Fibroblast of the aortic adventitia (primary cell): Measurements from ENCODE around the gene BAZ2B. TPM values are rescaled to one million over a fixed set of nuclear protein-coding genes. Genes with fewer than 3 reads are reported as not detected.

Experiments used
- DNase-seq: peaks from one replicate; pipeline ENCODE4 v3.0.0-alpha.2; 2010; ENCODE audit warnings: low read depth
- H3K4me3 ChIP-seq: 2 replicates; pipeline ENCODE4 v1.5.1; 2011; ENCODE audit warnings: low read depth, mild to moderate bottlenecking, control low read depth, low read length, moderate library complexity
- CTCF ChIP-seq: IDR thresholded peaks from 2 replicates; pipeline ENCODE4 v1.5.1; 2011; ENCODE audit warnings: mild to moderate bottlenecking, low read length, control low read depth, inconsistent platforms; ENCODE audit not compliant: insufficient read depth
- small RNA-seq: library from RNA; depleted of rRNA; stranded (forward); fragments of <200 nt; gene quantifications from one replicate; pipeline ENCODE3, GENCODE V24; 2012
- total RNA-seq: library from RNA; depleted of rRNA; stranded (reverse); fragments of >200 nt; gene quantifications from 2 replicates; pipeline ENCODE4 v1.2.3, GENCODE V29; 2012; ENCODE audit warnings: low replicate concordance

BAZ2B gene
- total RNA-seq, 1 donor, result 72.3 TPM

- no peak overlapping the region for H3K4me3 ChIP-seq
- no peak for TF ChIP-seq CTCF
- DNase-seq, result no peak
Observed at GRCh38 chr2:159279700-159280099, 336.6 kb downstream of the BAZ2B start.

GRCh38 chr2:159275111-159275510, 341.2 kb downstream of the BAZ2B start:
- no peak overlapping the region for H3K4me3 ChIP-seq
- no peak for DNase-seq
- no peak for TF ChIP-seq CTCF

GRCh38 chr2:159272156-159272555, 344.2 kb downstream of the BAZ2B start:
- TF ChIP-seq CTCF, result no peak
- no peak for DNase-seq
- H3K4me3 ChIP-seq, result no peak overlapping the region

GRCh38 chr2:159270744-159271379, 345.5 kb downstream of the BAZ2B start:
- no peak for DNase-seq
- no peak for TF ChIP-seq CTCF
- H3K4me3 ChIP-seq, result no peak overlapping the region

Small RNAs within 50 kb of the gene (small RNA-seq; reads per million reads assigned to genes)
- not detected for gene RF00019

Other genes starting within 250 kb of the BAZ2B start
- gene MARCHF7, start 96.0 kb upstream of the BAZ2B start, total RNA-seq, result 24.2 and 191 TPM in 2 replicates
- 23.0 and 33.0 TPM in 2 replicates for gene CD302, start 181.7 kb upstream of the BAZ2B start, total RNA-seq